ENCODE data around the gene SNX13.

SNX13 gene

GRCh38 chr7:17773289-17773626 lies 167.0 kb downstream of the SNX13 start:
- no peak for DNase-seq

- DNase-seq: no peak
Measured at GRCh38 chr7:17772581-17773288, 167.6 kb downstream of the SNX13 start.

GRCh38 chr7:17771901-17772408 lies 168.3 kb downstream of the SNX13 start:
- DNase-seq: no peak

DNA sequence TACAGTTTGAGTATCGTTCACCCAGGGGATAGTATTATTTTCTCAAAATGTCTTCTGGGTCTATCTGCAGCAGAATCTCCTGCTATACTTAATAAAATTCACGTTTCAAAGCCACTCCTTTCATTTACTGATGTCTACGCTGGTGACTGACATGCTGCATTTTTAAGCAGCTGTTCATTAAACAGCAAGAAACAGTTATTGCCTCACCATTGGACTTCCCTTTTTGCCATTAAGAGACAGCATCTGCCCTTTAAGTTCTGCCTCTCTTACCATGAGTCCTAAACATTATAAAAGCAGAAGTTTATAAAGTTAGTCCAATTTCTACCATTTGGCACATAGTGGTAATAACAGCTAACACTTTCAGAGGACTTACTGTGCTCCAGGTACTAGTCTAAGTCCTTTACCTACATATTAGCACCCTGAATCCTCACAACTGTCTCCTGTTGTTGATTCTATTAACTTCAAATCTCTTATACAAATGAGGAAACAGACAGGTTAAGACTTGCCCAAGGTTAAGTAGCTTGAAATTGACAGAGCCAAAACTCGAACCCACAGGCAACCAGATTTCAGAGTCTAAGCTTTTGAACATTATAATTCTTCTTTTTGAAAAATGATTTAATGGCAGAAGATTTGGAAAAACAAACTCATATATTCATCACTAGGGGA lies 169.5 kb downstream of the SNX13 start:
- DNase-seq: no peak

- peak in 4 of 6 experiments; percentile 1 to 36 (median 24) for DNase-seq
Measured at GRCh38 chr7:17769918-17770317, 170.4 kb downstream of the SNX13 start.

- DNase-seq: no peak
Measured at GRCh38 chr7:17758008-17758407, 182.3 kb downstream of the SNX13 start.

- DNase-seq: no peak
Measured at GRCh38 chr7:17746020-17746530, 194.2 kb downstream of the SNX13 start.

GRCh38 chr7:17745610-17746009 lies 194.7 kb downstream of the SNX13 start:
- no peak for DNase-seq

- no peak for DNase-seq
Measured at GRCh38 chr7:17743316-17743715, 197.0 kb downstream of the SNX13 start.

DNA sequence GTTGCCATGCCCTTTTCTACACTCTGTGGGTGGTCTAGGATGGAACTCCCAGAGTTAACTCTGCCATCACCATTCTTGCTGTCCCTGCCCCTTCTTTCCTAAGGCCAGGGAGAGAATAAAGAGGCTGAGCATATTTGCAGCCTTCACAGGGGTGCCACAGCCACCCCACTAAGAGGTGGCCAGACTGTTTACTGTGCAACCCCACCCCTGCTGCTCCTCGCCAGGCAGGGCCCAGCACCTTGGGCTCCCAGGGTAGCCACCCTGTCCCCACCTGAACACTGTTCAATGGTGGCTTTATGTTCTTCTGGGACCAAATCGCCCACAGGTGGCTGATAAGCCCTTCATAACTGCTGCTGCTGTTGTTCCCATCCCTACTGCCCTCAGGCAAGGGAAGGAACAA lies 198.9 kb downstream of the SNX13 start:
- DNase-seq: no peak

Data from stimulated activated naive CD4-positive, alpha-beta T cell (primary cell).